ENCODE data around the gene MBP. TPM values are rescaled to one million over a fixed set of nuclear protein-coding genes. Genes with fewer than 3 reads are reported as not detected.

Gene MBP
- total and polyA plus RNA-seq, 5 donors from 2014 or later = 134 to 172 (median 143) TPM

DNA sequence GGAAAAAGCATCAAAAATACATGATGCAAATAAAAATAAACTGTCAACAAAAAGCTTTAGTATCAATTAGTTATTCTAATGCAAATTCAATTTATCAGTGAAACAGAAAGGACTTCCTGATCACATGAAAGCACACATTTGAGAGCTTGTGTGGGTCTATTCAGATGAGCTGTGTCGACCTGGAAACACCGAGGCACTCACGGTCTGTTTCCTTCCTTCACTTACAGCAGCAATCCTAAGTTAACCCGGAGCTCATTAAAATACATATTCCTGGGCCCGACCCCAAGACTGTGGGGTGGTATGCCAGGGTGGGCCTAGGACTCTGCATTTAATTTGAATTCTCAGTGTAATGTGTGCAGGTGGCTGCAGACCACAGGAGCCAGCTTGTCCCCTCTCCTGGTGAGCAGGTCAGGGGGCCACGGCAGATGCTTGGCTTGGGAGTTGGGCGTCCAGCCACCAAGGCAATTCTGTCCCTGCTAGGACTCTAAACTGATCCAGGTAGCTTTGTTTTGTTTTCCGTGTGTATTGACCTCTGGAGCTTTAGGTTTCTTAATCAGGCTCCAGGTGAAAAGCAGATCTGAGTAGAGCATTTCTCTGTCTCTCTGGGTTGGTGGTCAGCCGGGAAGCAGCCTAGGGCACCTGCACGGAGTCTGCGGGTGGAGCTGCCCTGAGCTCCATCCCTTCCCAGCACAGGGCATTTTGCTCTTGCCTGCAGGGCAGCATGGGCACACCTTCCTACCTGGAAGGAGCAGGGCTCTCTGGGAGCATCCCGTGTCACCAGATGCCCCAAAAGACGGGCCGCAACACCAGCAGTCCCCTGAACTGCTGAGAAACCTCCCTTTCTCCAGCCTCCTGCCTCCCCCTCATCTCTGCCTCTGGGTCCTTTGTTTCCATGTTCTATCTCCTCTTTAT lies 9.0 kb downstream of the MBP start:
- Histone ChIP-seq H3K4me3 (ENCODE audit: low read depth, low read length) (peak overlapping the region; percentile 39), H3K4me1 (ENCODE audit: control insufficient read depth, insufficient read depth, low read length, poor library complexity, severe bottlenecking) (peaks cover 91% of the 10 kb centered on the region), H3K27ac (ENCODE audit: insufficient read depth, low read length, poor library complexity, severe bottlenecking) (peak overlapping the region; percentile 77), H3K9me3 (ENCODE audit: control insufficient read depth in 2 of 2, low read length in 2 of 2) (no peaks in the 10 kb centered on the region), H3K27me3 (ENCODE audit: control insufficient read depth, insufficient read depth, low read length) (no peaks in the 10 kb centered on the region), H3K36me3 (ENCODE audit: control insufficient read depth, insufficient read depth, low read length) (peaks cover 20% of the 10 kb centered on the region)
- no peaks in the 10 kb centered on the region for H3K27me3 Mint-ChIP-seq
- H3K9me3 Mint-ChIP-seq = peaks cover 0 to 1% (median 0%) of the 10 kb centered on the region in 7 donors
- H3K4me3 Mint-ChIP-seq = peak overlapping the region; percentile 72 to 96 (median 90)
- H3K36me3 Mint-ChIP-seq = peaks cover 20% of the 10 kb centered on the region
- H3K4me1 Mint-ChIP-seq = peaks cover 66 to 97% (median 79%) of the 10 kb centered on the region in 4 donors
- H3K27ac Mint-ChIP-seq = peak overlapping the region; percentile 61 to 96 (median 92)
- DNase-seq (peak in 1 of 3 donors; percentile 55), ATAC-seq (ENCODE audit: low read depth in 2 of 2) (no peak)

DNA sequence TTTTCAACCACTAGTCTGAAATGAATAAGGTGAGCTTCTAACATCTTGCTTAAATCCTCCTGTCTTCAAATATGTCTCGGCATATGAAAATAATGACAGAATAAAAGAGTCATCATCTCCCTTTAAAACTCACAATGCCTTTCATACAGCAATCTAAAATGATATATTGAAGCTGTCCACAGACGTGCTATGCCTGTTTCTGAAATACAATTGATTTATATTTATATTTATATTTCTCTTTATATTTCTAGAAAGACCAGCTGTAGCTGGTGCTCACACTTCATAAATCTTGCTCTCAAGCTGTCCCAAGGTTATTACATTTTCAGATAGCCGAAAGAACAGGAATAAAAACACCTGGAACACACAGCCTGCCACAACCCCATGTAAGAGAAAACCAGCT lies 11.1 kb downstream of the MBP start:
- peaks cover 72% of the 10 kb centered on the region for H3K4me1 ChIP-seq (ENCODE audit: control insufficient read depth, insufficient read depth, low read length, poor library complexity, severe bottlenecking)
- H3K36me3 ChIP-seq (ENCODE audit: control insufficient read depth, insufficient read depth, low read length) = peaks cover 25% of the 10 kb centered on the region
- Mint-ChIP-seq H3K36me3 (peaks cover 18% of the 10 kb centered on the region), H3K27me3 (no peaks in the 10 kb centered on the region), H3K27ac (peak overlapping the region; percentile 43 to 71 (median 61)), H3K4me1 (peaks cover 58 to 89% (median 68%) of the 10 kb centered on the region in 4 donors), H3K4me3 (peak overlapping the region in 3 of 4 donors; percentile 2 to 81 (median 49)), H3K9me3 (peaks cover 0 to 1% (median 0%) of the 10 kb centered on the region in 7 donors)
- H3K27ac ChIP-seq (ENCODE audit: insufficient read depth, low read length, poor library complexity, severe bottlenecking) = peak overlapping the region; percentile 0
- no peak for ATAC-seq (ENCODE audit: low read depth in 2 of 2)
- no peak overlapping the region for H3K4me3 ChIP-seq (ENCODE audit: low read depth, low read length)
- no peaks in the 10 kb centered on the region for H3K27me3 ChIP-seq (ENCODE audit: control insufficient read depth, insufficient read depth, low read length)
- DNase-seq = no peak
- no peaks in the 10 kb centered on the region for H3K9me3 ChIP-seq (ENCODE audit: control insufficient read depth in 2 of 2, low read length in 2 of 2)

DNA sequence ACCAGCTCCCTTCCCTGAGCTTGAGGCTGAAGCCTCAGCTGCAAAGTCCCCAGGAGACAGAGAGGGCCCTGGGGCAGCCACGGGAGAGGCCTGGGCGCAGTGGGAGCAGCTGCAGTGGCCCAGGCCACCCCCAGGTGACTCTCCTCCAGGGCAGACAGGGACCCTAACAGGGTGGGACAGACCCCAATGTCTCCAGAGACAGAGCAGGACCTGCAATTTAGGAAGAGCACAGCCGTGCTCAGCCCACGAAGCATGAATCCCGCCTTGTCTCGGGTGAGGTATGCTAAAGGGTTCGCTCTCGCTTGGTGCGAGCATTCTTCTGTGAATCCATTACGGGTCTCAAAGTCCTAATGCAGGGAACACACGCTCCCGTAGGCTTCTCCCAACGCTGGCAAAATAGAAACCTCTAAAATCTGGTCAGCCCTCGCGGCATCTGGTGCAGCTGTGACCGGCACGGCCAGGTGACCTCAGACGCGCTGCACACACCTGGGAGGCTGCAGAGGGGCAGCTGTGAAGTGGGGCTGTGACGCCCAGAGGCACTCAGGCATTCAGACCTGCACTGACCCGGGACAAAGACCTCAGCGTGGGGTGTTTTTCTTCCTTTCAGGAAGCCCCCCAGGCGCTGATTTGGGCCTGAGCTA lies 12.6 kb downstream of the MBP start:
- Mint-ChIP-seq H3K36me3 (peaks cover 18% of the 10 kb centered on the region), H3K4me1 (peaks cover 43 to 86% (median 61%) of the 10 kb centered on the region in 4 donors), H3K4me3 (peak overlapping the region in 1 of 4 donors; percentile 62), H3K9me3 (peaks cover 0 to 1% (median 0%) of the 10 kb centered on the region in 7 donors), H3K27ac (peak overlapping the region in 2 of 3 donors; percentile 81 to 91), H3K27me3 (no peaks in the 10 kb centered on the region)
- Histone ChIP-seq H3K36me3 (ENCODE audit: control insufficient read depth, insufficient read depth, low read length) (peaks cover 39% of the 10 kb centered on the region), H3K27ac (ENCODE audit: insufficient read depth, low read length, poor library complexity, severe bottlenecking) (no peak overlapping the region), H3K9me3 (ENCODE audit: control insufficient read depth in 2 of 2, low read length in 2 of 2) (no peaks in the 10 kb centered on the region), H3K27me3 (ENCODE audit: control insufficient read depth, insufficient read depth, low read length) (no peaks in the 10 kb centered on the region), H3K4me1 (ENCODE audit: control insufficient read depth, insufficient read depth, low read length, poor library complexity, severe bottlenecking) (peaks cover 67% of the 10 kb centered on the region), H3K4me3 (ENCODE audit: low read depth, low read length) (no peak overlapping the region)
- no peak for ATAC-seq (ENCODE audit: low read depth in 2 of 2)
- no peak for DNase-seq

DNA sequence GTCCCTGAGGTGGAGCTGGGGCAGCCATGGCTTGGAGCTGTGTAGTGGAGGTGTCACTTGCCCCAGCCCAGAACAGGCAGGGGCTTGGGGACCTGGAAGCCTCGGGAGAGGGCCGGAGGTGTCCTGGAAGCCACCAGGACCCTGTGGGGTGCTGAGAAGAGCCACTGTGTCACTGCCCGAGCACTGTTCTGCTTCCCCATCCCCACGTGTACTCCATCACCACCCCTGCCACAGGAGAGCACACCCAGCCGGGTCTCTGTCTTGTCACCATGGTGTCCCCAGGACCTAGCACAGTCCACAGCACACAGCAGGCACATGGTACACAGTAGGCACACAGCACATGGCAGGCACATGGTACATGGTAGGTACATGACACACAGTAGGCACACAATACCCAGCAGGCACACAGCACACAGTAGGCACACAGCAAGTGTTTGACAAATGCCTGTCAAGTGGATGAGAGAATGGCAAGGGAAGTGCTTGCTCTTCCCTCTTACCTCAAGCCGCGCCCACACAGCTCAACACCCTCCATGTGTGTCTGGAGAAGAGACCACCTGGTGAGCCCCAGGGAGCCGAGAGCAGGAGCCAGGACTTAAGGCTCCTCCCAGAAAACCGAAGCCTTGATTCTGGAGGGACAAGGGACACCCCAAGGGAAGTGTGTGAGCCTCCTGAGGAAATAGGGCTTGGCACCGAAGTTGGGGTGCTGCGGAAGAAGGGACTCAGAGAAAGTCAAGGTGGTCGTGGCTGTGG lies 13.3 kb downstream of the MBP start:
- H3K36me3 Mint-ChIP-seq = peaks cover 18% of the 10 kb centered on the region
- Histone ChIP-seq H3K27ac (ENCODE audit: insufficient read depth, low read length, poor library complexity, severe bottlenecking) (peak overlapping the region; percentile 36), H3K4me1 (ENCODE audit: control insufficient read depth, insufficient read depth, low read length, poor library complexity, severe bottlenecking) (peaks cover 67% of the 10 kb centered on the region), H3K36me3 (ENCODE audit: control insufficient read depth, insufficient read depth, low read length) (peaks cover 45% of the 10 kb centered on the region), H3K27me3 (ENCODE audit: control insufficient read depth, insufficient read depth, low read length) (no peaks in the 10 kb centered on the region), H3K4me3 (ENCODE audit: low read depth, low read length) (no peak overlapping the region), H3K9me3 (ENCODE audit: control insufficient read depth in 2 of 2, low read length in 2 of 2) (no peaks in the 10 kb centered on the region)
- H3K27me3 Mint-ChIP-seq = no peaks in the 10 kb centered on the region
- H3K4me3 Mint-ChIP-seq = peak overlapping the region in 2 of 4 donors; percentile 56 to 62
- DNase-seq (no peak), ATAC-seq (ENCODE audit: low read depth in 2 of 2) (no peak)
- H3K9me3 Mint-ChIP-seq = peaks cover 0 to 1% (median 0%) of the 10 kb centered on the region in 7 donors
- H3K27ac Mint-ChIP-seq = peak overlapping the region; percentile 55 to 91 (median 81)
- peaks cover 38 to 86% (median 56%) of the 10 kb centered on the region in 4 donors for H3K4me1 Mint-ChIP-seq

DNA sequence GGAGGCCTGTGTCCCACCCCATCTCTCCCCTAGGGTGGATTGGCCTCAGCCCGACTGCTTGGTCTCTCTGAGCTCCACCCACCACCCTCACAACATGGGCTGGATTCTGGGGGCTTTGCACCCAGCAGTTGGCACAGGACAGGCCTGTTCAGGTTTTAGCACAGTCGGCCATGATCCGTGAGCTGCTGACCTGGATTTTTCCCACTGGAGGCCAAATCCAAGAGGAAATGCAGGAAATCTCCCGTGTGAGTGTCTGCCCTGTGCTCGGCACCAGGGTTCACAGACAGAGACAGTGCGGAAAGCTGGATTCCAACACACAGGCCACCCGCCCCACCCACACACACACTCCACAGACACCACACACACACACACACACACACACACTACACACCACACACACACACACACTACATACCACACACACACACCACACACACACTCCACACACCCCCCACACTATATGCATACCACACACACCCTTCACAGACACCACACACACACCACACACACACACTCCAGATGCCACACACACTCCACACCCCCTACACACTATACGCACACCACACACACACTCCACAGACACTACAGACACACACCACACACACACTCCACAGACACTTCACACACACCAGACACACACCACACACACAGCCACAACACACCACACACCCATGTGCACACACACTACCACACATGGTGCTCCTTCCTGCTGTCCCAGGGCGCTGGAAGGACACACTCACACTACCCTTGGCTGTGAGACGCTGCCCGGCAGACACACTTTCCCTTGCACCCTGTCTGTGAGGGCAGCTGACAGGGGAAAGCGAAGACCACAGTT lies 14.1 kb downstream of the MBP start:
- Histone ChIP-seq H3K4me3 (ENCODE audit: low read depth, low read length) (no peak overlapping the region), H3K4me1 (ENCODE audit: control insufficient read depth, insufficient read depth, low read length, poor library complexity, severe bottlenecking) (peaks cover 59% of the 10 kb centered on the region), H3K27ac (ENCODE audit: insufficient read depth, low read length, poor library complexity, severe bottlenecking) (peak overlapping the region; percentile 36), H3K27me3 (ENCODE audit: control insufficient read depth, insufficient read depth, low read length) (no peaks in the 10 kb centered on the region), H3K36me3 (ENCODE audit: control insufficient read depth, insufficient read depth, low read length) (peaks cover 50% of the 10 kb centered on the region), H3K9me3 (ENCODE audit: control insufficient read depth in 2 of 2, low read length in 2 of 2) (no peaks in the 10 kb centered on the region)
- no peak for DNase-seq
- peaks cover 20% of the 10 kb centered on the region for H3K36me3 Mint-ChIP-seq
- peaks cover 0 to 1% (median 0%) of the 10 kb centered on the region in 7 donors for H3K9me3 Mint-ChIP-seq
- no peak for ATAC-seq (ENCODE audit: low read depth in 2 of 2)
- H3K4me3 Mint-ChIP-seq = peak overlapping the region in 2 of 4 donors; percentile 56 to 62
- no peaks in the 10 kb centered on the region for H3K27me3 Mint-ChIP-seq
- peak overlapping the region; percentile 15 to 93 (median 81) for H3K27ac Mint-ChIP-seq
- H3K4me1 Mint-ChIP-seq = peaks cover 35 to 86% (median 57%) of the 10 kb centered on the region in 4 donors

DNA sequence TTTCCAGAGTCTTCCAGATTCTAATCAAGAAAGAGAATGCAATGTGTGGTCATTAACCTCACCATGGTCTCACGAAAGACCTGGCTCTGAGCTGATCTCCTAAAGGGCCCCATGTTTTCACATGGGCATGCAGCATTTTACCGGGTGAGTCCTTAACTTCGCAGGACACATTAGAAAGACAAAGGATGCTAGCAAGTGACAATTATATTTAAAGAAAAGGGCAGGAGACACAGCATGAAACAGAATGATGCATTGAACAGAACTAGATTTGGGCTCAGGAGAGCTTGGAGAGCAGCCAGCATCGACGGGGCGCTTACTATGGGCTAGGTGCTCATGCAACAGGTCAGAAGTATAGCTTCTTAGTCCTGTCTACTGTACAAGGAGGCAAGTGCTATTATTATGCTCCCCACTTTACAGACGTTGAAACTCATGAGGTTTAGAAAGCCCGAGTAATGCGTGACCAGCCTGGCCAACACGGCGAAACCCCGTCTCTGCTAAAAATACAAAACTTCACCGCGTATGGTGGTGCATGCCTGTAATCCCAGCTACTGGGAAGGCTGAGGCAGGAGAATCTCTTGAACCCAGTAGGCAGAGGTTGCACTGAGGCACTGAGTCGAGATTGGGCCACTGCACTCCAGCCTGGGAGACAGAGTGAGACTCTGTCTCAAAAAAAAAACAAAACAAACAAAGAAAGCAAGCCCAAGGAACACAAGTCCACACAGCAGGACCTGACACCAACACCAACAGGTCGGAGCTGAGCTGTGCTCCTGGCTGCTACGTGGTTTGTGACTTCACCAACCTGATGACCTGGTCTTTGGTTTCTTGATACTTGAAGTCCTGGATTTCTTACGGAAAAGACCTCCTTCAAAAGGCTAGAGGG lies 16.1 kb downstream of the MBP start:
- Mint-ChIP-seq H3K27me3 (no peaks in the 10 kb centered on the region), H3K9me3 (peaks cover 0 to 1% (median 0%) of the 10 kb centered on the region in 7 donors), H3K4me3 (peak overlapping the region; percentile 0 to 61 (median 24)), H3K27ac (peak overlapping the region; percentile 47 to 89 (median 84)), H3K36me3 (peaks cover 27% of the 10 kb centered on the region), H3K4me1 (peaks cover 19 to 86% (median 52%) of the 10 kb centered on the region in 4 donors)
- H3K4me3 ChIP-seq (ENCODE audit: low read depth, low read length) = no peak overlapping the region
- peaks cover 58% of the 10 kb centered on the region for H3K36me3 ChIP-seq (ENCODE audit: control insufficient read depth, insufficient read depth, low read length)
- H3K9me3 ChIP-seq (ENCODE audit: control insufficient read depth in 2 of 2, low read length in 2 of 2) = no peaks in the 10 kb centered on the region
- no peak for DNase-seq
- no peak overlapping the region for H3K27ac ChIP-seq (ENCODE audit: insufficient read depth, low read length, poor library complexity, severe bottlenecking)
- no peak for ATAC-seq (ENCODE audit: low read depth in 2 of 2)
- H3K4me1 ChIP-seq (ENCODE audit: control insufficient read depth, insufficient read depth, low read length, poor library complexity, severe bottlenecking) = peaks cover 40% of the 10 kb centered on the region
- H3K27me3 ChIP-seq (ENCODE audit: control insufficient read depth, insufficient read depth, low read length) = no peaks in the 10 kb centered on the region

All from CD4-positive, CD25-positive, alpha-beta regulatory T cell (primary cell).